DND-41 (cell line): ENCODE data around the gene ANO9.

Source experiments
- ATAC-seq: fragments of 200-7000 bp; cut with Tn5 transposase; 3 replicates; pipeline ENCODE4 v1.9.1; 2021; ENCODE audit warnings: low read depth; ENCODE audit not compliant: insufficient read depth
- DNase-seq: peaks from one replicate; pipeline ENCODE4 v3.0.0-alpha.2; 2020
- H2AFZ ChIP-seq: 2 replicates; pipeline ENCODE4 v1.6.0; 2012; ENCODE audit warnings: low read depth, low read length
- H3K27ac ChIP-seq: 2 replicates; pipeline ENCODE4 v1.5.1; 2012; ENCODE audit warnings: low read length, inconsistent platforms
- H3K27me3 ChIP-seq: fragments of 200-600 bp; sonication (generic); 2 replicates; pipeline ENCODE4 v1.6.0; 2012; ENCODE audit warnings: low read length, mild to moderate bottlenecking, inconsistent platforms; ENCODE audit not compliant: insufficient read depth, poor library complexity
- H3K36me3 ChIP-seq: 2 replicates; pipeline ENCODE4 v1.5.1; 2012; ENCODE audit warnings: low read length, inconsistent platforms; ENCODE audit not compliant: insufficient read depth
- H3K4me1 ChIP-seq: 2 replicates; pipeline ENCODE4 v1.5.1; 2012; ENCODE audit warnings: mild to moderate bottlenecking, low read length; ENCODE audit not compliant: insufficient read depth
- H3K4me2 ChIP-seq: 2 replicates; pipeline ENCODE4 v1.6.0; 2012; ENCODE audit warnings: mild to moderate bottlenecking, moderate library complexity, low read length, inconsistent platforms; ENCODE audit not compliant: insufficient read depth
- H3K4me3 ChIP-seq, 2 experiments: fragments of 200-600 bp in 1 of 2; shearing (Covaris generic) in 1 of 2; 2 replicates each; pipeline ENCODE4 v1.5.1; 2012 to 2016; ENCODE audit warnings: inconsistent platforms in 2 of 2, low read length in 2 of 2, mild to moderate bottlenecking in 2 of 2, low read depth in 1 of 2, moderate library complexity in 1 of 2
- H3K79me2 ChIP-seq: 2 replicates; pipeline ENCODE4 v1.6.0; 2012; ENCODE audit warnings: low read length, inconsistent platforms; ENCODE audit not compliant: insufficient read depth
- H3K9ac ChIP-seq: 2 replicates; pipeline ENCODE4 v1.6.0; 2012; ENCODE audit warnings: low read depth, mild to moderate bottlenecking, inconsistent platforms, low read length, moderate library complexity
- H3K9me3 ChIP-seq: 2 replicates; pipeline ENCODE4 v1.5.1; 2012; ENCODE audit warnings: low read length, moderate library complexity, mild to moderate bottlenecking, inconsistent platforms; ENCODE audit not compliant: insufficient read depth, severe bottlenecking
- H4K20me1 ChIP-seq: 2 replicates; pipeline ENCODE4 v1.6.0; 2012; ENCODE audit warnings: low read length; ENCODE audit not compliant: insufficient read depth
- EZH2 ChIP-seq: IDR thresholded peaks from 3 replicates; pipeline ENCODE4 v1.6.1; 2012; ENCODE audit warnings: borderline replicate concordance, low read depth, mild to moderate bottlenecking, moderate library complexity, low read length, inconsistent platforms; ENCODE audit not compliant: severe bottlenecking
- TF ChIP-seq, protein P1 (sequence below): IDR thresholded peaks from 2 replicates; pipeline ENCODE4 v1.5.1; 2012; ENCODE audit warnings: borderline replicate concordance, low read length, moderate library complexity, mild to moderate bottlenecking; ENCODE audit not compliant: poor library complexity, severe bottlenecking; ENCODE audit errors: extremely low read depth

The ANO9 gene

DNA sequence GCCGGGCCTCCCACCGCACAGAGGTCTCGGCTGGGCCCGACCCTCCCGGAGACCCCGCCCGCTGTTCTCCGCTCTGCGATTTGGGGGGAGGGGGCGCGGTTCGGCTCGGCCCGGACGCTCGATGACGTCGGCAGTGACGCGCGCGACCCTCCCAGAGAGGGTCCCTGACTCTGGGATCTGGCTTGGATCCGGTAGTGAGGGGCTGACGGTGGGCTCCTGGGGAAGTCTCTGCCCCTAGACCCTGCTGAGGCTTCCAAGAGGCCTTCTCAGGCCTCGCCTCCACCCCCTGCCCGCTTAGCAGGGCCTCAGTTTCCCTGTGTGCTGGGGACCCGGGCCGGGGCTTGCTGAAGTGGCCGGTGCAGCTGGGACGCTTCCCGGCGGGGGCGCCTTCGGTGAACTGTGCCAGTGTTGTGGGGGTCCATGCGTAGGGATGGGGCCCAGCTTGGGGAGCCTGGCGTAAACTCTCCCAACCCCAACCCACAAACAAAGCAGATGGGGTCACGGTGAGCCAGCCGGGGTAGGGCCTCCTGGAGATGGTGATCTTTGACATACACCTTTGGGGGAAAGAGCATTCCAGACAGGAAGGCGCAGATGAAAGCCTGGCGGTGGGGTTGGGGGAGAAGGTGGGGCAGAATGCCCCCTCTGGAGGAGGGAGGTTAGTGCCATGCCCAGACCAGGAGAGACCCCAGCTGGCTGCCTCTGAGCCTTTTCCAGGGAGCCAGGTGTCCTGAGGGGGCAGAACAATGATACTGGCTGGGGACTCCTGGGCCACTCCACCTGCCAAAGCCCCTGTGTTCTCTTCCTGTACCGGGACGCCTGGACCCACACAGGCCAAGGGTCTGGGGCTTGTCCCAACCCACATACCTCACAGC, 71.5 kb downstream of the ANO9 start:
- TF ChIP-seq EZH2, result no peak
- TF ChIP-seq, protein P1, sequence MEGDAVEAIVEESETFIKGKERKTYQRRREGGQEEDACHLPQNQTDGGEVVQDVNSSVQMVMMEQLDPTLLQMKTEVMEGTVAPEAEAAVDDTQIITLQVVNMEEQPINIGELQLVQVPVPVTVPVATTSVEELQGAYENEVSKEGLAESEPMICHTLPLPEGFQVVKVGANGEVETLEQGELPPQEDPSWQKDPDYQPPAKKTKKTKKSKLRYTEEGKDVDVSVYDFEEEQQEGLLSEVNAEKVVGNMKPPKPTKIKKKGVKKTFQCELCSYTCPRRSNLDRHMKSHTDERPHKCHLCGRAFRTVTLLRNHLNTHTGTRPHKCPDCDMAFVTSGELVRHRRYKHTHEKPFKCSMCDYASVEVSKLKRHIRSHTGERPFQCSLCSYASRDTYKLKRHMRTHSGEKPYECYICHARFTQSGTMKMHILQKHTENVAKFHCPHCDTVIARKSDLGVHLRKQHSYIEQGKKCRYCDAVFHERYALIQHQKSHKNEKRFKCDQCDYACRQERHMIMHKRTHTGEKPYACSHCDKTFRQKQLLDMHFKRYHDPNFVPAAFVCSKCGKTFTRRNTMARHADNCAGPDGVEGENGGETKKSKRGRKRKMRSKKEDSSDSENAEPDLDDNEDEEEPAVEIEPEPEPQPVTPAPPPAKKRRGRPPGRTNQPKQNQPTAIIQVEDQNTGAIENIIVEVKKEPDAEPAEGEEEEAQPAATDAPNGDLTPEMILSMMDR, result no peak
- H3K9me3 ChIP-seq, result no peaks in the 10 kb centered on the region
- DNase-seq (no peak), ATAC-seq (0 out of 3 replicates have a peak, but pooled peaks have one; percentile 23)
- no peaks in the 10 kb centered on the region for H3K27me3 ChIP-seq
- H4K20me1 ChIP-seq, result no peaks in the 10 kb centered on the region
- H3K9ac ChIP-seq, result no peak overlapping the region
- no peak overlapping the region for H2AFZ ChIP-seq
- H3K4me3 ChIP-seq, result no peak overlapping the region
- H3K4me2 ChIP-seq, result no peak overlapping the region
- no peak overlapping the region for H3K27ac ChIP-seq
- H3K79me2 ChIP-seq, result no peaks in the 10 kb centered on the region
- H3K4me1 ChIP-seq, result no peaks in the 10 kb centered on the region
- H3K36me3 ChIP-seq, result no peaks in the 10 kb centered on the region

DNA sequence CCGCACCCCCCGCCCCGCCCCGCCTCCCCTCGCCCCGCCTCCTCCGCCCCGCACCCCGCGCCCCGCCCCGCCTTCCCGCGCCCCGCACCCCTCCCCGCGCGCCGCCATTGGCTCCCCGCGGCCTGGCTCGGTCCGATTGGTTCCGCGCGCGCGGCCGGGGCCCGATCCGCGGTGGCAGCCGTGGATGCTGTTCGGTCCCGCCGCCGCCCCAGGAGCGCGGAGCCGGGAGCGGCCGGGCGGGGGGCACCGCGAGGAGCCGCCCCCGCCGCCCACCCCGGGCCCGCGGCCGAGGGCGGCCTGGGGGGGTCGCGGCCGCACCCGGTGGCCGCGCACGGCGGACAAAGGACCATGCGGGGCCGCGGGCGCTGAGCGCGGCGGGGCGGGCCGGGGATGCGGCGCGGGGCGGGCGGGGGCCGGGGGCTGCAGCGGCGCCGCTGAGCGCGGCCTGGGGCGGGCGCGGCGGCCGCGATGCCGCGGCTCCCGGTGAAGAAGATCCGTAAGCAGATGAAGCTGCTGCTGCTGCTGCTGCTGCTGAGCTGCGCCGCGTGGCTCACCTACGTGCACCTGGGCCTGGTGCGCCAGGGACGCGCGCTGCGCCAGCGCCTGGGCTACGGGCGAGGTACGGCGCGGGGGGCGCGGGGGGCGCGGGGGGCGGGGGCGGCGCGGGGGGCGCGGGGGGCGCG, 72.3 kb downstream of the ANO9 start, which contains the start of gene B4GALNT4:
B4GALNT4 (plus strand) TSS at position 164 of the 683 bp plus-strand sequence; CDS start at position 469, 305 bp downstream.
- Histone ChIP-seq H3K9me3 (no peaks in the 10 kb centered on the region), H4K20me1 (no peaks in the 10 kb centered on the region), H3K9ac (no peak within 1 kb of the TSS), H2AFZ (no peak within 1 kb of the TSS), H3K4me3 (no peak within 1 kb of the TSS), H3K79me2 (no peaks in the 10 kb centered on the region), H3K4me2 (no peak within 1 kb of the TSS), H3K36me3 (no peaks in the 10 kb centered on the region), H3K27ac (no peak within 1 kb of the TSS), H3K27me3 (no peaks in the 10 kb centered on the region), H3K4me1 (no peaks in the 10 kb centered on the region)
- no peak for DNase-seq
- no peak for ATAC-seq
- no peak for TF ChIP-seq EZH2

DNA sequence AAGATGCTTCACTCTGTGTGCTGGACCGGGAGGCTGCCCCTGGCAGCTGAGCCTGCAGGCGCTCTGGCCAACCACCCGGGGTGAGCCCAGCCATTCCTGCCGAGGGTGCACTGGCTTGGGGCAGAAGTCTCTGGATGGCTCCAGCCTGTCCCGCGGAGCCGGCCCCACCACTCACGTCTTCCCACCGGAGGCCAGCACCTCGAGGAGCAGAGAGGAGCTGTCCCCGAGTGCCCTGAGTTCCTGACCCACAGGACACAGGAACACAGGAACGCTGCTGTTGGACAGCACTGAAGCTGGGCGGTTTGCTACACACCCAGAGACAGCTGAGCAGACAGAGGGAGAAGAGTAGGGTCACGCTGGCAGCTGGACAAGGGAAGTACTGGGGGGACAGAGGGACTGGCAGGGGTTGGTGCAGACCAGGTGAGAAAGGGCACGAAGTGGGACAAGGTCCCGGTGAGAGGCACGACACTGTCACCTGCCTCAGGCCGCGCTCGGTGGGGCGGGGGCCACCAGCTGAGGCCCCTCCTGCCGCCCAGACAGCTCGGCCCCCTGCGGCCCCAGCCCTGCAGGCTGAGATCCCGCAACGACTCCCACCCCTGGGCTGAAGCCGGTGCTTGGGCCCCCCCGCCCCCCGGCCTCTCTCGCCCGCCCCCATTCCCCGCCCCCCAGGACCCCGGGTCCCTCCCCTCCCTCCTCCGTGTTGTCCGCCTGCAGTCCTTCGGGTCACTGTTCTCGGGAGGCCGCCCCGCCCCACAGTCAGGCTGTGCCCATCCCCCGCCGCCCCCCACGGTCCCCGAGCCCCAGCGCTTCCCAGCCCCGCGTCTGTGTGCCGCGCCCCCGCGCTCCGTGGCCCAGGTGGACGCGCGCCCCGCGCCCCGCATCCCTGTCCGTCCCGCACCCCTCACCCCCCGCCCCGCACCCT, 73.1 kb downstream of the ANO9 start:
- no peaks in the 10 kb centered on the region for H3K4me1 ChIP-seq
- H4K20me1 ChIP-seq, result no peaks in the 10 kb centered on the region
- H3K36me3 ChIP-seq, result no peaks in the 10 kb centered on the region
- no peaks in the 10 kb centered on the region for H3K79me2 ChIP-seq
- TF ChIP-seq EZH2, result no peak
- TF ChIP-seq, protein P1, result no peak
- ATAC-seq (0 out of 3 replicates have a peak, but pooled peaks have one; percentile 25), DNase-seq (no peak)
- no peaks in the 10 kb centered on the region for H3K27me3 ChIP-seq
- H3K27ac ChIP-seq, result no peak overlapping the region
- H2AFZ ChIP-seq, result no peak overlapping the region
- no peak overlapping the region for H3K4me3 ChIP-seq
- no peak overlapping the region for H3K9ac ChIP-seq
- H3K4me2 ChIP-seq, result no peak overlapping the region
- no peaks in the 10 kb centered on the region for H3K9me3 ChIP-seq
